ENCODE measurements around the gene NPAS1. TPM values are rescaled to one million over a fixed set of nuclear protein-coding genes. Genes with fewer than 3 reads are reported as not detected.

Gene NPAS1
- total and polyA plus RNA-seq, 2 of the 13 experiments (the other 11 are each of a cell fraction or from before 2014, with no cell fraction given), result 0.35 to 2.9 TPM

GRCh38 chr19:47032171-47032811 is 12.7 kb downstream of the NPAS1 start (continued):
- peak; percentile 29; the same call in 1 of the 2 replicates for TF ChIP-seq SALL1 (CRISPR knock-in tag; IDR thresholded peaks at IDR 0.05)
- TF ChIP-seq SYNCRIP (IDR thresholded peaks at IDR 0.05; ENCODE audit: insufficient read depth, low read depth, low read length), result no peak
- TF ChIP-seq NFIB (CRISPR knock-in tag; IDR thresholded peaks at IDR 0.05; ENCODE audit: borderline replicate concordance), result no peak
- TF ChIP-seq ZFP82 (CRISPR knock-in tag; IDR thresholded peaks at IDR 0.05; ENCODE audit: borderline replicate concordance), result no peak
- no peak for TF ChIP-seq BCL6 (CRISPR knock-in tag; IDR thresholded peaks at IDR 0.05)
- no peak for TF ChIP-seq ZNF746 (CRISPR knock-in tag; IDR thresholded peaks at IDR 0.05)
- TF ChIP-seq ASH2L (IDR thresholded peaks at IDR 0.05; ENCODE audit: insufficient read length, low read depth, low read length), result no peak
- TF ChIP-seq PCBP1 (IDR thresholded peaks at IDR 0.05; ENCODE audit: borderline replicate concordance, low read depth, low read length), result no peak
- no peak for TF ChIP-seq ZNF619 (CRISPR knock-in tag; IDR thresholded peaks at IDR 0.05)
- no peak for TF ChIP-seq CHD4 (IDR thresholded peaks at IDR 0.05; ENCODE audit: borderline replicate concordance, low read length)
- peak; percentile 22; the same call in 1 of the 2 replicates for TF ChIP-seq MAX (IDR thresholded peaks at IDR 0.05)
- TF ChIP-seq, protein P1, sequence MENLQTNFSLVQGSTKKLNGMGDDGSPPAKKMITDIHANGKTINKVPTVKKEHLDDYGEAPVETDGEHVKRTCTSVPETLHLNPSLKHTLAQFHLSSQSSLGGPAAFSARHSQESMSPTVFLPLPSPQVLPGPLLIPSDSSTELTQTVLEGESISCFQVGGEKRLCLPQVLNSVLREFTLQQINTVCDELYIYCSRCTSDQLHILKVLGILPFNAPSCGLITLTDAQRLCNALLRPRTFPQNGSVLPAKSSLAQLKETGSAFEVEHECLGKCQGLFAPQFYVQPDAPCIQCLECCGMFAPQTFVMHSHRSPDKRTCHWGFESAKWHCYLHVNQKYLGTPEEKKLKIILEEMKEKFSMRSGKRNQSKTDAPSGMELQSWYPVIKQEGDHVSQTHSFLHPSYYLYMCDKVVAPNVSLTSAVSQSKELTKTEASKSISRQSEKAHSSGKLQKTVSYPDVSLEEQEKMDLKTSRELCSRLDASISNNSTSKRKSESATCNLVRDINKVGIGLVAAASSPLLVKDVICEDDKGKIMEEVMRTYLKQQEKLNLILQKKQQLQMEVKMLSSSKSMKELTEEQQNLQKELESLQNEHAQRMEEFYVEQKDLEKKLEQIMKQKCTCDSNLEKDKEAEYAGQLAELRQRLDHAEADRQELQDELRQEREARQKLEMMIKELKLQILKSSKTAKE (CRISPR knock-in tag; IDR thresholded peaks at IDR 0.05; ENCODE audit: borderline replicate concordance), result no peak
- no peak for TF ChIP-seq ZNF713 (CRISPR knock-in tag; IDR thresholded peaks at IDR 0.05)
- no peak for TF ChIP-seq THAP11 (CRISPR knock-in tag; IDR thresholded peaks at IDR 0.05)
- TF ChIP-seq ZNF121 (CRISPR knock-in tag; IDR thresholded peaks at IDR 0.05), result no peak
- TF ChIP-seq ZNF468 (CRISPR knock-in tag; IDR thresholded peaks at IDR 0.05), result no peak
- TF ChIP-seq, protein P2, sequence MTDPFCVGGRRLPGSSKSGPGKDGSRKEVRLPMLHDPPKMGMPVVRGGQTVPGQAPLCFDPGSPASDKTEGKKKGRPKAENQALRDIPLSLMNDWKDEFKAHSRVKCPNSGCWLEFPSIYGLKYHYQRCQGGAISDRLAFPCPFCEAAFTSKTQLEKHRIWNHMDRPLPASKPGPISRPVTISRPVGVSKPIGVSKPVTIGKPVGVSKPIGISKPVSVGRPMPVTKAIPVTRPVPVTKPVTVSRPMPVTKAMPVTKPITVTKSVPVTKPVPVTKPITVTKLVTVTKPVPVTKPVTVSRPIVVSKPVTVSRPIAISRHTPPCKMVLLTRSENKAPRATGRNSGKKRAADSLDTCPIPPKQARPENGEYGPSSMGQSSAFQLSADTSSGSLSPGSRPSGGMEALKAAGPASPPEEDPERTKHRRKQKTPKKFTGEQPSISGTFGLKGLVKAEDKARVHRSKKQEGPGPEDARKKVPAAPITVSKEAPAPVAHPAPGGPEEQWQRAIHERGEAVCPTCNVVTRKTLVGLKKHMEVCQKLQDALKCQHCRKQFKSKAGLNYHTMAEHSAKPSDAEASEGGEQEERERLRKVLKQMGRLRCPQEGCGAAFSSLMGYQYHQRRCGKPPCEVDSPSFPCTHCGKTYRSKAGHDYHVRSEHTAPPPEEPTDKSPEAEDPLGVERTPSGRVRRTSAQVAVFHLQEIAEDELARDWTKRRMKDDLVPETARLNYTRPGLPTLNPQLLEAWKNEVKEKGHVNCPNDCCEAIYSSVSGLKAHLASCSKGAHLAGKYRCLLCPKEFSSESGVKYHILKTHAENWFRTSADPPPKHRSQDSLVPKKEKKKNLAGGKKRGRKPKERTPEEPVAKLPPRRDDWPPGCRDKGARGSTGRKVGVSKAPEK (CRISPR knock-in tag; IDR thresholded peaks at IDR 0.05; ENCODE audit: borderline replicate concordance), result no peak
- TF ChIP-seq ATF7-NPFF (CRISPR knock-in tag; IDR thresholded peaks at IDR 0.05; ENCODE audit: low read depth), result no peak
- TF ChIP-seq ZNF484 (CRISPR knock-in tag; IDR thresholded peaks at IDR 0.05; ENCODE audit: borderline replicate concordance, low read depth), result no peak
- no peak for TF ChIP-seq ATF1 (CRISPR knock-in tag; IDR thresholded peaks at IDR 0.05)
- TF ChIP-seq ZNF644 (CRISPR knock-in tag; IDR thresholded peaks at IDR 0.05; ENCODE audit: low read depth), result no peak
- TF ChIP-seq MTF2 (CRISPR knock-in tag; IDR thresholded peaks at IDR 0.05; ENCODE audit: borderline replicate concordance), result no peak
- TF ChIP-seq SP4 (CRISPR knock-in tag; IDR thresholded peaks at IDR 0.05), result no peak
- no peak for TF ChIP-seq ZNF747 (CRISPR knock-in tag; IDR thresholded peaks at IDR 0.05; ENCODE audit: borderline replicate concordance)
- TF ChIP-seq TBX2 (CRISPR knock-in tag; IDR thresholded peaks at IDR 0.05; ENCODE audit: borderline replicate concordance), result no peak
